HG03045 (cell line): Measurements from ENCODE around the gene WDR82.

Source experiments
- ATAC-seq: cut with Tn5 transposase; IDR thresholded peaks from one replicate; pipeline ENCODE4 v1.9.1; 2021; ENCODE audit warnings: mild to moderate bottlenecking, moderate library complexity; ENCODE audit not compliant: unreplicated experiment

Gene WDR82, protein sequence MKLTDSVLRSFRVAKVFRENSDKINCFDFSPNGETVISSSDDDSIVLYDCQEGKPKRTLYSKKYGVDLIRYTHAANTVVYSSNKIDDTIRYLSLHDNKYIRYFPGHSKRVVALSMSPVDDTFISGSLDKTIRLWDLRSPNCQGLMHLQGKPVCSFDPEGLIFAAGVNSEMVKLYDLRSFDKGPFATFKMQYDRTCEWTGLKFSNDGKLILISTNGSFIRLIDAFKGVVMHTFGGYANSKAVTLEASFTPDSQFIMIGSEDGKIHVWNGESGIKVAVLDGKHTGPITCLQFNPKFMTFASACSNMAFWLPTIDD

DNA sequence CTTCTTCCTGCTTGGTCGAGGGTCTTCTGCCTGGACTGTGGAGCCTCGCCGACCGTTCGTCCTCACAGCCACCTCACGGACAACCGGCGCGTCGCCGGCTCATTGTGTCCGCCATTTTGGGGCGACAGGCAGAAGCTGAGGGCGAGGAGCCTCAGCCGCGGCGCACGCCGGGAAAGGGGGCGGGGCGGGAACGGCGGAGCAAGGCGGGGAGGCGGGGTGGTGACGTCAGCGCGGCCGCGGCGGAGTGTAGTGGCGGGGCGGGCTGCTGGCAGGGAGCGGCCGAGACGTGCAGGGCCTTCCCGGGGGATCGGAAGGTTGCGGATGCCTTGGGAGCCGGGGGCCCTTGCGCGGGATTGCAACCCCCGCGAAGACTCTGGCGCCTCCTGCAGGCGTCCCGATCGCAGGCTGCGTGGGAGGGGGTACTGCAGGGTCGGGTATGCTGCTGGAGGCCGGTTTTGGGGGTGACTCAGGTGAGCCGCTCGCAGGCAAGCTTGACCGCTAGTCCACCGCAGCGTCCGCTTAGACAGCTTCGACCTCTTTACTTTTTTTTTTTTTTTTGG lies at the start of gene WDR82:
Gene WDR82, minus strand, starts transcription at position 140 of the 560 bp plus-strand sequence. CDS start 288 bp downstream, outside the sequence.
- ATAC-seq: peak; percentile 81

DNA sequence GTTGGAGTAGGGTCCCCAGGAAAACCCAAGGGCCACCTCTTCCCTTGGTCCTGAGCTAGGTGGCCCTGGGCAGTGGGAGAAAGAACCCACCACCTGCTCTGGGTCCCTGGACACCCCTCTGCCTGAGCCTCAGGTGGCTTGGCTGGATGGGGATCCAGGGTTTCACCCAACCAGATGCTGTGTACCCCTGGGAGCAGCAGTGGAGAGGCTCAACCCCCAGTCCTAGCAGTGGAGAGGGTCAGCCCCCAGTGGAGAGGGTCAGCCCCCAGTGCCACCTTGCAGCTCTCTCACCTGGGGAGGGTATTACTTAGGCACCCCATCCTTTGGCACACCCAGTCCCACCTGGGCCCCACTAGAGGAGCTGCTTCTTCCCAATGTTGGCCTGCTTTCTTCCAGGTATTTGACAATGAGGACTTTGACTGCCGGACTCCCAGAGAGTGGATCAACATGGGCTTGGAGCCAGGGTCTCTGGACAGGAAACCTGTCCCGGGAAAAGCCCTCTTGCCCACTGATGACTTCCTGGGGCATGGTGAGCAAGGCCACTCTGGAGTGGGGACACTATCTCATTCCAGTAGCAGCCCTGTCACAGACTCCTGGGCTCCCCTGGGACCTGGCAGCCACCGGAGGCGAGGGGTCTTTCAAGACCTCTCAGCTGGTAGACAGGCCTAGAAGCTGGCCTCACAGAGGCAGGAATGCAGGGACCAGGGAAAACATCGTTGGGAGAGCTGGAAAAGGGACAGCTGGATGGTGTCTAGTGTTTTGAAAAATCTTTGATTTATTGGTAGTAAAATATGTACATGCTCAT lies 49.2 kb upstream of the WDR82 start:
- no peak for ATAC-seq

DNA sequence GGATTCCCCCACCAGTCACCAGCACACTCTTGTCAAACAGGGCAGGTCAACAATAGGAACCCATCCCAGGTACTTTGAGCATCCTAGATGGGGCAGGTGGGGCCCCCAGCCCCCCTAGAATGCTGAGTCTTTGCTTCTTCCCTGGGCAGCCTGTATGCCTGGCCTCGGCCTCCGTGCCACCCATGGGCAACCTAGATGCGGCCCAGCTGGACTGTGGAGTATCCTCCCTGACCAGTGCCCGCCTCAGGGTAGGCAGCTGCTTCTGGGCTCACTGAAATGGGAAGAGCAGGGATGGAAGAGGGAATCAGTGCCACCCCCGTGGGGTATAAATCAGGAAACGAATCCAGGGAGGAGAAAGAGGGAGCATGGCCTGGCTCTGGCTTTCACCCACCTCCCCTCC lies 48.5 kb upstream of the WDR82 start:
- ATAC-seq: no peak

DNA sequence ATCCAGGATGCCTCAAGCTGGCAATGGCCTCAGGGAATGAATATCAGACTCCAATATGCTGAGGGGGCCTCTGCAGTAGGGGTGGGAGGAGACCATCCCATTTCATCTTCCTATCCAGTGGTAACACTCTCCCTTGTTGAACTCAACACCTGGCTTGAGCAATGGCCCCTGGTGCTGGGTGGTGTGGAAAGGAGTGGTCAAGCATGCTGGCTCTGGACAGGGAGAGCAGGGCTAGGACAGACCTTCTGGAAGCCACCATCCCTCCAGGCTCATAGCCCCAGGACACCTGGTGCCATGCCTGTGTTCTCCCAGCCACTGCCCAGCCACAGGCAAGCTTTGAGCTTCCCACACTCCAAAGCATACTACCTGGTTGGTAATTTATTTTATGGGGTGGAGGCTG lies 47.2 kb upstream of the WDR82 start:
- ATAC-seq: no peak

DNA sequence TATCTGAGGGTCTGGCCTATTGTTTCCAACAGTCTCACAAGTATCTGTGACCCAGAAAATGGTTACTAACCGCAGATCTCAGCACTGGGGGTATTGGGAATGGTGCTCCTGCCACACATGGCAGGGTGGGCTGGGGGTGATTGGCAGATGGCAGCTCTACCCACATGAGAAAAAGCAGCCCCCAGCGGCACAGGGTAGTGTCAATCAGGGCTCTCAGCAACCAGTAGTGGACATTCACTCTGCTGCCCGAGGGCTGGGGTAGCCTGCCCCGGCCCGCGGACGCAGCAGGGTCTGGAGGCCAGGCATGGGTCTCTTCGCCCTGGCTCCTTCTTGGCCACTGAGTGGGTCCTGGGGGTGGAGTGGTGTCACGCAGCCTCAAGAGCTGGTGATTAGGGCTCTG lies 46.2 kb upstream of the WDR82 start:
- no peak for ATAC-seq

DNA sequence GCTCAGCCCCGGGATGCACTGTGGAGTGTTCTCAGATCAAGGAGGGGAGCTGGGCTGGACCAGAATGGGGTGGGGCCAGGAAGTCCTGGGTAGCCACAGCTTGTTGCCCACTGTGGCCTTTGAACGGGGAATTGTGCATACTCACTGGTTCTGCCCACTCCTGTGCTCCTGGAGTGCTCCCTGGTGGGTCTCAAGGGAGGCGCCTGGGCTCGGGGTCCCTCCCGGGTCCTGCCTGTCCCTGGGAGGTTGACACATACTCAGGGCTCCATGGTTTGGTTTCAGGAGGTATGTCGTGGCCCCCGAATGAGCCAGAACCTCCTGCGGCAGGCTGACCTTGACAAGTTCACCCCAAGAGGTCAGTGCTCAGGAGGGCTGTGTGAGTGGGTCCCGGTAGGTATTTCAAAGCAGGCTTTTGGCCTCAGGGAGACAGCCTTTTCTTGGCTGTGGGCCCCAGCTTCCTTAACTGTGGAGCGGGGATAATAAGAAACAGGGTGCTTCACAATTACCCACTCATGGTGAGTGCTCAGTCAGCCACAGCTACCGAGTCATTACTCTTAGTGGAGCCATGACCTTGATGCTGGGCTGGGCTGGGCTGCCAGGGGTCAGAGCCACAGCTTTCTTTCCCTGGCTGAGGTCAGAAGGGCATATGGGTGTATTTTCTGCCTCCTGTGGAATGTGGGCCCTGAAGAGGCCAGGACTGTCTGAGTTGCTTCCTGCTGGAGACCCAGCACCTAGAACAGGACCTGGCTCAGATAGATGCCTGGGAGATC lies 45.3 kb upstream of the WDR82 start:
- ATAC-seq: no peak

DNA sequence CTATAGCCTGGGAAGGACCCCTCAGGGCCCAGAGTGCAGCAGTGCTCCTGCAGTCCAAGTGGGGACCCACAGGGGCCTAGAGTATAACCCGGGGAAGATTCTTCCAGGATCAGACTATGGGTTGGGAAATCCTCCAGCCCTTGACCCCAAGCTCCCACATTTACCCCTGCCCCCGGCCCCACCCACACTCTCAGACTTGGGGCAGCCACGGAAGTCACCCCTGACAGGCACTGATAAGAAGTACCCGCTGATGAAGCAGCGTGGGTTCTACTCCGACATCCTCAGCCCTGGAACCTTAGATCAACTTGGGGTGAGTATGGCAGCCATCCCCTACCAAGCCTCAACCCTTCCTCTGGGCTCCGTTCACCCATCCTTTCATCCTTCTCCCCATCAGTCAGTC lies 44.0 kb upstream of the WDR82 start:
- no peak for ATAC-seq

DNA sequence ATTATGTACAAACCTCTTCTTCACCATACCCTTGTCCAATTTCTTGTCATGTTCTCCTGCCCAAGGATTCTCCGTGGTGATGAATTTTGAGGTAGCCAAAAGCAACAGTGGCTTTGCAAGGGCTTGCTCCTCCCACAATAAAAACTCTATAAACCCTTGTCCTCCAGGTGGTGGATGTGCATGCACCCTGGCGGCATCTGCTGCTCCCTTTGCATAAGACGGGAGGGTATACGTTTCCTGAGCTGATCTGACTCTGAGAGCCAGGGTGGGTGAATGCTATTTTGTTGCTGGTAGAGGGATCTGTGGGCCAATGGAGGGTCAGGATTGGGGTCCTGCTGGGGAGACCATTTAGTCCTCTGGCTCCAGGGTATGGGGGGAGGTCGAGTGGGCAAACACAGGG lies 43.0 kb upstream of the WDR82 start:
- ATAC-seq: no peak

DNA sequence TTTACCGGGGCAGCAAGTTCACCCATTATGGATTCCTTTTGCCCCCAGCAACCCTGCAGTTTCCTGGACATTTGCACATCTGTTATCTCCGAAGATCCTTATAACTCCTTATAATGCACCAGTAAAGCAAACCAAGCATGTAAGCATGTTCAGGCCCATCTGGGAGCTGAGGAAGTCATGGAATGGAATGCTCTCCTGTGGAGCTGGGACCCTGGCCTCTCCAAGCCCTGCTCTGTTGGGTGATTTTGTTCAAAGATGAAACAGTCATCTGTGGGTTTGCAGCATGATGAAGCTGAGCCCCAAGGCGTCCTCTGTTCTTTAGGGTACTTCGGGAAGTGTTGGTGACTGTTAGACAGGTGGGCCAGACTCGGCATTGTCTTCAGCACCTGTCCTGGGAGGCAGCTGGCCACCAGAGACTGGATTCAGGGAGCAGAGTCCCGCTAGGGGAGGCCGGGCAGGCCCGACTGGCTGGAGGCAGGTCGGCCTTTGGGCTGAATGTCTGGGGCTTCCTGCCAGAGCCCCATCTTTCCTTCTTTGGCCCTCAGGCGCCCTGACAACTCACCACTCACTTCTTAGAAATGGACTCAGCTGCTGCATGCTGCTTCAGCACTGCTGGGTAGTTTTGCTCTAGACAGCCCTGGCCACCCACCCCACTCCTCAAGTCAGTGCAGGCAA lies 41.6 kb upstream of the WDR82 start:
- ATAC-seq: no peak

DNA sequence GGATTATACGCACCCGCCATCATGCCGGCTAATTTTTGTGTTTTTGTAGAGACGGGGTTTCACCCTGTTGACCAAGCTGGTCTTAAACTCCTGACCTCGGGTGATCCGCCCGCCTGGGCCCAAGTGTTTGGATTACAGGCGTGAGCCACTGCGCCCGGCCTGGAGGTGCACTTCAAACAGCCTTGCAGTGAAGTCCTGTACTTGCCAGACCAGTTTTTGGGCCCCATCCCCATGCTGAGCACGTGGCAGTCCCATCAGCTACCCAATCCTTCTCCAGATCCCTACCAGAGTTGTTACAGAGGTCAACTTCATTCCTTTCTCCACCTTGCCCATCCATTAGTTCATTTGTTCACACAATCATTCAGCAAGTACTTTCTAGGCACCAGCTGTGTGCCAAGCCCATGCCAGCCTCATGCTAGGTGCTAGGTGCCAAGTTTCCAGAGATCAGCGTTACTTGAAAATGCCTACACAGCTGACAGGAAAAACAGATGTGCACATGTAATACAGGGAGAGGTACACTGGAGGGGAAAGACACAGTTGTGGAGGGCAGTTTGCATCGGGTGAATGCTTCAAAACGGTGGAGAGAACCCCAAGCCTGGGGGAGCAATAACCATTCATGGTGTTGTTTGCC lies 39.9 kb upstream of the WDR82 start:
- ATAC-seq: no peak

DNA sequence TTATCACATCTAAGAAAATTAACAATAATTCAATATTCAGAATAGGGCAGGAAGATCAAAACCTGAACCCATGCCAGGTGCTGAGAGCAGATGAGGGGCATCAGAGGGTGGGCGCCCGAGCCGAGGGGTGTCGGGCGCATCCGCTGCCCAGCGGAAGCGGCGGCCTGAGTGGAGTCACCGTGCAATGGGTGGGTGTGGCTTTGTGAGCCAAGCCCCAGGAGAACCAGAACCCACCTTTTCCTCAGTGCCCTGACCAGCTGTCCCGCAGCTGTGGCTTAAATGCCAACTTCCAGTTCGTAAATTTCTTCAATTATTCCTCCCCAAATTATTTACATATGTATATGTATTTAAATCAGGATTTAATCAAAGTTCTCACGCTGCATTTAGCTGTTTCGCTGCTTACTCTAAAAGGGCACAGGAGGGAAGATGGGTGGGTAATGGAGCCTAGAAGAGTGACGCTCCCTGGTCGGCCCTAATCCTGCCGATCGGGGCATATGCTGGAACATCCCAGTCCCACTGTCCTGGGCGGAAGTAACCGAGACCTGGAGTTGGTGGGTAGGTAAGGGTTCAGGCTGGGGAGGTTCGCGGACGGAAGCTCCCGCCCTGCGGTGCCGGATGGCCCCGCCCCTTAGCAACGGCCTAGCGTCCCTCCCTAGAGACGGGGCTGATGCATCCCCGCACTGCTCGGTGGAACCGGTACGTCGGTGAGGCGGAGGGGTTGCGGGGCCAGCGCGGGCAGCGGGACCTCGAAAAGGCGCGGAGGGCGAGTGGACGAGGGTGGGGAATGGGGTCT lies 39.0 kb upstream of the WDR82 start:
- ATAC-seq: no peak

DNA sequence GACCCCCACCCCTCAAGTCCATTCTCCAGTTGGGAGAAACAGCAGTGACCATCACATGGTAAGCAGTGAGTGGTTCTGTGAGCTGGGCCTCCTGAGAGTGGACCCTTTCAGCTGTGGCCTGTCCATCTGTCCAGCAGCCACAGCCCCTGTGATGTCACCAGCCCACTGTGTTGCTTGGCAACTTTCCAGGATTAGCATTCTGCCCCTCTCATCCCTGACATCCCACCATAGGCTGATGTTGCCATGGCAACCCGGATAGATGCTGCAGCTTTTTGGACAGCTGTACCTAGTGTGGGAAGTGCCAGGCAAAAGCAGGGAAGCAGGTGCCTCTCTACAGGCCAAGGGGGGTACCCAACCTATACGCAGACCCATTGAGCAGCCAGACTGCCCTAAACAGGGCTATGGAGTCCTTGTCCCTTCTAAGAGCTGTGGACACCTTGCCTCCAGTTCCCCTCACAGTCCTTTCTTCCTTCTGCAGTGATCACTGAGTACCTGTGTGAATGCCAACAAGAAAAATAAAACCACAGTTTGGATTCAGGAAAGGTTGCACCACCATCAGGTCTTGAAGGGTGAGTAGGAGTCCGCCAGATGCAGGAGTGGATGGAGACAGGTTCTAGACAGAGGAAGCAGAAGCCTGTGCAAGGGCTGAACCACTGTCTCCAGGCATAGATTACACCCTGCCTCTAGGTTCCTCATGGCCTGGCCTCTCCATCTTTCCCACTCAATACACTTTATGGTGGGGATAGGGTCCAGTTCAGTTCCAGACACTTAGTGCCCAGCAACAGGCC lies 37.7 kb upstream of the WDR82 start, which contains the start of gene DNAH1:
Gene DNAH1, plus strand, starts transcription at position 343 of the 788 bp plus-strand sequence. CDS start 6,124 bp downstream, outside the sequence.
- no peak for ATAC-seq

DNA sequence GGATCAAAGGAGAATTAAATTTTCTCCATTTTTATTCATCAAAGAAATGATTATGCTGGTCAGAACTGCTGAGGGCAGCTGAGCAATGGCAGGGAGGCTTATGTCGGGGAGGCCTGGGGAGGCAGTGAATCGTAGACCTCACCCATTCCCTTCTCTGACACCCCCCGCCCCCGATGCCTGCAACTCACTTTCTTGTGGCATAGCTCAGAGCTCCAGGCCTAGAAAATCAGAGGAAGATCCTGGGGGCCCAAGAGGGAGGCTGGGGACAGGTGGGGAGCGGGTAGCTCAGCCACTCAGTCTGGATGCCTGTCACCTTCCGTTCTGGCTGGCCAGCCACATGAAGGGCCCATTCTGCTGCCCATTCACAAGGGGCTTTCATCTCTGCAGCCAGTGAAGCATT lies 36.6 kb upstream of the WDR82 start:
- ATAC-seq: no peak

DNA sequence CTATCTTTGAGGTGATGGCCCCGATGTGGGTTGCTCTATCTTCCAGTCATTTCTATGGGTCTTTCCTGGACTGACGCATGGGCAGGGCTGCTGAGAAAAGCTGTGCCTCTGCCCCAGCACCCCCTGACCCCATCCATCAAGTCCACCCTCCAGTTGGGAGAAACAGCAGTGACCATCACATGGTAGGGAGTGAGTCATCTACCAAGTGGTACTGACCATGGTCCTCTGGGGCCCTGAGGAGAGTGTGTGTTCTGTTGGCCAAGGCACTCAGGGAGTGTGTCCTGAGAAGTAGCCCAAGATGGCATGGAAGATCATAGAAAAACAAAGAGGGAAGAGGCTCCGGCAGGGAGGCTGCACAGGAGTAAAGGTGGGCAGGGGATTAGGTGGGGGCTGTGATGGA lies 36.0 kb upstream of the WDR82 start:
- no peak for ATAC-seq

DNA sequence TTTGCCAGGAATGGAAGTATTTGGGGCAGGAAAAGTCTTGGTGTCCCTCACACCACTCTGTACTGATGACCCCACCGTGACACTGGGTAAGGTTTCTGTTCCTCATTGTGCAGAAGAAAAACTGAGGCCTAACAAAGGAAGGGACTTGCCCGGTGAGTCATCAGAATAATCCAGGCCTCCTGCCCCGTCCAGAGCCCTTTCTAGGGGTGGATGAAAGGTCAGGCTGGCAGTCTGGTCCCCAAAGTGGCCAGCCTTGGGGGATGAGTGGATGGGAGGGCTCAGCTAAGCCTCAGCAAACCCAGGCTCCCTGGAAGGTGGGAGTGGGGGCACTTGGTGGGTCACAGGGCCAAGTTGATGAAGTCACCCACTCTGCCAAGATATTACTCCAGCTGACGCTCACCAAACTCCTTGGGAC lies 35.3 kb upstream of the WDR82 start:
- ATAC-seq: peak; percentile 79

DNA sequence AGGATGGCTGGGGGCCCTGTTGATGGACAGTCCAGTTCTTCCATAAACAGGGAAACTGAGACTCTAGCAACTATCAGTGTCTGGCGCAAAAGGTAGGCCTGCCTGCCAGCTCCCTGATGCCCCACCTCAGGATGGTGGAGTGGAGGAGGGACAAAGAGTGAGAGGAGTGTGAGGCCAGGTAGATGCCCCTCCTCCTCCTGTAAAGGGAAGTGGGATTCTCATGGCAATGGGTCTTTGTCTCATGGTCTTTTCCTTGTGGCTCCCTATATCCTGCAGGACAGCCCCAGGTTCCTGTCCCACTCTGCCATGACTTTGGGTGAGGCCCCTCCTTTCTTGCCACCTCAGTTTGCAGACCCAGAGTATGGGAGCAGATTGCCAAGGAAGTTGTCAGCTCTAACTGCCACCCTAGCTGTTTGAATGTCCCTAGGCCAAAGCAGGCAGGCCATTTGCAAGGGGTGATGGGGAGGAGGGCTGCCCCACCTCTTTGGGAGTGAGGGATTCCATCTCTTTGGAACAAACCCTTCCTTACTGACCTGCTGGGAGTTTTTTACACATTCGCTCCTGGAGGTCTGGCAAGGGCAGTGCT lies 34.8 kb upstream of the WDR82 start:
- peak; percentile 3 for ATAC-seq

DNA sequence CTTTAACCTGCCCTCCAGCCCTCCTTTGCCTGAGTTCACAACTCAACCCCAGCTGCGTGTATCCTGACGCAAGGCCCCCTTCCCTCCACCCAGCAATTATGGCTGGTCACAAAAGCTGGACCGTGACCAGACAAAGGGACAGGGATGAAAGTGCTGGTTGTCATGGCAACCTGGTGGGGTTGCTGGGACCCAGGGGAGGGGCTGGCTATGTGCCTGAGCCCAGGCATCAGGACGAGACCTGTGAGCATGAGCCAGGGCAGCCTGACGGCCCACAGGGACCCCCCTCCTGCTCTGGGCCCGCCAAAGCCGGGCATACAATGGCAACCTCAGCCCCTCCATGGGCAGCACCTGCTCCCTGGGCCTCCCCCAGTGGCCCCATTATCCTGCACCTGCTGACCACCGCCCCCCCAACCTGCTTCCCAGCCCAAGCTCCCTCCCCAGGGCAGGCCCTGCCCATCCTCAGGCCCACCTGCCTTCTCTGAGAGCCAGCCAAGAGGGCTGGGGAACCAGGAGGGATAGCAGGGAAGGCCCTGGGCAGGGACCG lies 33.2 kb upstream of the WDR82 start:
- ATAC-seq: no peak
